ENCODE measurements around the gene ADGRG2.

DNA sequence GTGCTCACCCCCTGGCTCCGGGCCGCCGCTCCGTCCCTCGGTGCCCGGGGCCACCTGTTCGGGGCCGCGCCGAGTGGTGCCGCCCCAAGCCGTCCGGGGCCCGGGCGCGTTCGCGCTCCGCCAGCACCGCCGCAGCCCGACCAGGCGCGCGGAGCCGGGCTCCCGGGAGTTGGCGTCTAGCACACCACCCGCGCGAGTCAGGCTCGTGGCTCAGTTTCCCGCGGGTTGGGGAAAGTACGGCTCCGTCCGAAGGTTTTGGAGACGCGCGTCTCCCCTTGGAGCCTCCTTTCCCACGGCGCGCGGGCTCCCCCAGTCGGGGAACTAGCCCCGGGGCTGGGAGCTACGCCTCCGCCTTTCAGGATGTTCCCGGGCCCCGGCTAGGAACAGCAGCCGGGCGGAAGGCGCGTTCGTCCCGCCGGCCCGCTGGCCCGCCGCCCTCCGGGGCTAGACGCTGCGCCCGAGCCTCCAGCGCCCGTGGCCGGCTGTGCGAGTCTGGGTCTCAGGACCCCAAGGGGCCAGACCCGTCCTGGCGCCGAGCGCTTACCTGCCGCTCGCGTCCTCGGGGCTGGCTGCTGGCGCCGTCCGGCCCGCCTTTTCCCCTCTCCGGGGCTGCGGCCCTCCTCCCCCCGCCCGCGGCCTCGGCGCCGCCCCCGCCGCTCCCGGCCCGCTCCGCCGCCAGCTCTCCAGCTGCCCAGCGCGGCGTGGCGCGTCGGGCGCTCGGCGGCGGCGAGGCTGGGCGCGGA is at the start of gene ADGRG2:
- no peak for TF ChIP-seq GATA3 (IDR thresholded peaks at IDR 0.05; ENCODE audit: low read depth, low read length)
- no peak for TF ChIP-seq GATA2 (IDR thresholded peaks at IDR 0.05; ENCODE audit: low read depth, low read length)
